Duodenal mucosa (tissue), 2 donors: Measurements from ENCODE around the gene FAM47E.

Source experiments
- H3K27ac ChIP-seq: one replicate; pipeline ENCODE4 v1.7.0; 2013; ENCODE audit warnings: low read depth, low read length
- H3K27me3 ChIP-seq, 2 donors: one replicate each; pipeline ENCODE4 v1.7.0; 2013; ENCODE audit warnings: low read length in 2 of 2, control low read depth in 1 of 2; ENCODE audit not compliant: insufficient read depth in 2 of 2, control insufficient read depth in 1 of 2
- H3K36me3 ChIP-seq, 2 donors: one replicate each; pipeline ENCODE4 v1.7.0; 2013; ENCODE audit warnings: low read length in 2 of 2, control low read depth in 1 of 2; ENCODE audit not compliant: insufficient read depth in 2 of 2, control insufficient read depth in 1 of 2
- H3K4me1 ChIP-seq, 2 donors: one replicate each; pipeline ENCODE4 v1.7.0; 2013; ENCODE audit warnings: low read length in 2 of 2, control low read depth in 1 of 2; ENCODE audit not compliant: insufficient read depth in 2 of 2, control insufficient read depth in 1 of 2
- H3K4me3 ChIP-seq, 2 donors: one replicate each; pipeline ENCODE4 v1.7.0; 2013; ENCODE audit warnings: low read length in 2 of 2, low read depth in 1 of 2
- H3K9ac ChIP-seq, 2 donors: one replicate each; pipeline ENCODE4 v1.7.0; 2013; ENCODE audit warnings: low read length in 2 of 2, low read depth in 1 of 2
- H3K9me3 ChIP-seq, 2 donors: one replicate each; pipeline ENCODE4 v1.7.0; 2013; ENCODE audit warnings: low read length in 2 of 2, control low read depth in 1 of 2; ENCODE audit not compliant: control insufficient read depth in 1 of 2

FAM47E gene, protein sequence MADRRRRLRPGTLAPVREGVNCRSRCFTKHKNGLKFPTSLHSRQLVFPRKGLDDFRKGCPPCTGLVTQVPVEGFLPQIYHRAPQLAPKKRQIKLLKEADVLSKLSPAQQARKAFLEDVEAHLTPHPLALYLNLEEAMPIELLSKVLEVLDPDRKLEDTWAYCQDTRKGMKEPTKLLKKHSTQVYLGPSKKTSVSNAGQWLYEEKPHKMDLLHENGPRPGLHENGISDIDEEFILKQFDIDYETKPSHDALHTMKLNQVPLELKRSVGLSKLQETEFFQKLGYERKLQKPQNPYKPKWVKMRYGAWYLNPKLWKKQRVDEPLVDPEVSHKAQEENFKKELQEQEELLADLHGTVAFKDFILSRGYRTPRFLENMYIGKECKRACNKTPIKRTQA

GRCh38 chr4:76251441-76252270 lies at the start of gene FAM47E:
Gene FAM47E (plus strand): TSS chr4:76251721. CDS start chr4:76251747, 26 bp downstream.
- peaks cover 0 to 4% of the 10 kb centered on the region in 2 donors for H3K27me3 ChIP-seq
- H3K36me3 ChIP-seq, result no peaks in the 10 kb centered on the region
- H3K4me3 ChIP-seq, result peak within 1 kb of the TSS; percentile 70 to 87
- peak within 1 kb of the TSS; percentile 50 to 60 for H3K9ac ChIP-seq
- H3K9me3 ChIP-seq, result no peaks in the 10 kb centered on the region
- H3K27ac ChIP-seq, result peak within 1 kb of the TSS; percentile 15
- peaks cover 6 to 10% of the 10 kb centered on the region in 2 donors for H3K4me1 ChIP-seq

GRCh38 chr4:76203541-76203940 lies 48.0 kb upstream of the FAM47E start:
- Histone ChIP-seq H3K27ac (no peak overlapping the region), H3K4me3 (no peak overlapping the region), H3K36me3 (no peaks in the 10 kb centered on the region), H3K4me1 (peaks cover 49 to 74% of the 10 kb centered on the region in 2 donors), H3K9ac (no peak overlapping the region), H3K27me3 (no peaks in the 10 kb centered on the region), H3K9me3 (no peaks in the 10 kb centered on the region)

DNA sequence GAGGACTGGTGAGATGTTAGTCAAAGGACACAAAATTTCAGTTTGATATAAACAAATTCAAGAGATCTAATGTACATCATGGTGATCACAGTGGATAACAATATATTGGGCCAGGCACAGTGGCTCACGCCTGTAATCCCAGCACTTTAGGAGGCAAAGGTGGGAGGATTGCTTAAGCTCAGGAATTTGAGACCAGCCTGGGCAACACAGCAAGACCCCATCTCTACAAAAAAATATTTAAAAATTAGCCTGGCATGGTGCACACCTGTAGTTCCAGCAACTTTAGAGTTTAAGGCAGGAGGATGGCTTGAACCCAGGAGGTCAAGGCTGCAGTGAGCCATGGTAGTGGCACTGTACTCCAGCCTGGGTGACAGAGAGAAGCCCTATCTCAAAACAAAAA lies 46.6 kb upstream of the FAM47E start:
- H3K27ac ChIP-seq, result no peak overlapping the region
- no peaks in the 10 kb centered on the region for H3K36me3 ChIP-seq
- peaks cover 47 to 72% of the 10 kb centered on the region in 2 donors for H3K4me1 ChIP-seq
- no peaks in the 10 kb centered on the region for H3K27me3 ChIP-seq
- no peak overlapping the region for H3K4me3 ChIP-seq
- H3K9me3 ChIP-seq, result no peaks in the 10 kb centered on the region
- H3K9ac ChIP-seq, result no peak overlapping the region

DNA sequence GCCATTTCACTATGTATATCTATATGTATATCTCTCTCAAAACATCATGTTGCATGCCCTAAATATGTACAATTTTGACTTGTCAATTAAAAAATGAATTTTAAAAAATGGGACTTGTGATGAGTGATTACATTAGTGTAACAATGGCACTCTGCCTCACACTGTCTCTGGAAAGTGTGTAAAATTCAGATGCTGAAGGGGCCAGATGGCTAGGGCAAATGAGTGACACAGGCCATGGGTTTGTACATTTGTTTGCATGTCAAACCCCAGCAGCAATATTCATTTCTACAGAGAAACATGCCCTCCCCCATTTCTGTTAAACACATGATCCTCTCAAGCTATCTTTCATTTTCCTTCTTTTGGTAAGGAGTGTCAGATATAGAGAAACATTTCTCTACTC lies 46.0 kb upstream of the FAM47E start:
- Histone ChIP-seq H3K4me1 (peaks cover 47 to 72% of the 10 kb centered on the region in 2 donors), H3K27ac (no peak overlapping the region), H3K9me3 (no peaks in the 10 kb centered on the region), H3K36me3 (no peaks in the 10 kb centered on the region), H3K4me3 (no peak overlapping the region), H3K27me3 (no peaks in the 10 kb centered on the region), H3K9ac (no peak overlapping the region)

DNA sequence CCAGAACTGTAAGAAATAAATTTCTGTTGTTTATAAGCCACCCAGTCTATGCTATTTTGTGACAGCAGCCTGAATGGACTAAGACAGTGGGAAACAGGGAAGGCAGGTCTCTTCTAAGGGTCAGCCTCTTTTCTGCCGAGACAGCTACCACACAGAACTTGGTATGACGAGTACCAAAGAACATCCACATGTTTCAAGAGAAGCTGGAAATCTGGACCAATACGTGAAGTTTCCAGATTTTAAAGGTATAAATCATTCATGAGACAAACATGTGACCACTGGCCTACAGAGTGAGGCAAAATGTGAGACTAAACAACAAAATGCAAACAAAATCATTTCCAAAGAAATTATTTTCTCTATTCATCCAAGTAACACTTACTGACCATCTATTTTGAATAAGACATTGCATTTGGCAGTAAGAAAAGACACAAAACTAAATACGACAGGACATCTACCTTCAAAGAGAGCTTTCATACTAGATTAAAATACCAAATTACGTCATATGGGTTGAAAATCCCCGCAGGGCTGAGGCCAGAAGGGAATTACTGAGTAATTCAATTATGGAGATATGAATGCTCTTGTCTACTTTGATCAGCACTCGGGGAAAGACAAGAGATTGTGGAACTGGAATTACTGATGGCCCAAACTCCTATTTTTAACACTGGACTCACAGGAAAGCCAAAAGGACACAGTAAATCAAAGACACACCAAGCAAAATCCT lies 45.1 kb upstream of the FAM47E start:
- no peaks in the 10 kb centered on the region for H3K36me3 ChIP-seq
- no peak overlapping the region for H3K9ac ChIP-seq
- peaks cover 45 to 72% of the 10 kb centered on the region in 2 donors for H3K4me1 ChIP-seq
- H3K27ac ChIP-seq, result no peak overlapping the region
- H3K27me3 ChIP-seq, result no peaks in the 10 kb centered on the region
- H3K9me3 ChIP-seq, result no peaks in the 10 kb centered on the region
- no peak overlapping the region for H3K4me3 ChIP-seq

GRCh38 chr4:76207549-76207948 lies 44.0 kb upstream of the FAM47E start:
- Histone ChIP-seq H3K27me3 (no peaks in the 10 kb centered on the region), H3K4me1 (peaks cover 46 to 76% of the 10 kb centered on the region in 2 donors), H3K27ac (no peak overlapping the region), H3K36me3 (no peaks in the 10 kb centered on the region), H3K9ac (no peak overlapping the region), H3K4me3 (peak overlapping the region in 1 of 2 donors; percentile 37), H3K9me3 (no peaks in the 10 kb centered on the region)

GRCh38 chr4:76208005-76208765 lies 43.3 kb upstream of the FAM47E start:
- Histone ChIP-seq H3K9ac (peak overlapping the region in 1 of 2 donors; percentile 66), H3K36me3 (no peaks in the 10 kb centered on the region), H3K27ac (peak overlapping the region; percentile 74), H3K4me3 (peak overlapping the region; percentile 37 to 38), H3K9me3 (no peaks in the 10 kb centered on the region), H3K27me3 (no peaks in the 10 kb centered on the region), H3K4me1 (peaks cover 50 to 74% of the 10 kb centered on the region in 2 donors)

DNA sequence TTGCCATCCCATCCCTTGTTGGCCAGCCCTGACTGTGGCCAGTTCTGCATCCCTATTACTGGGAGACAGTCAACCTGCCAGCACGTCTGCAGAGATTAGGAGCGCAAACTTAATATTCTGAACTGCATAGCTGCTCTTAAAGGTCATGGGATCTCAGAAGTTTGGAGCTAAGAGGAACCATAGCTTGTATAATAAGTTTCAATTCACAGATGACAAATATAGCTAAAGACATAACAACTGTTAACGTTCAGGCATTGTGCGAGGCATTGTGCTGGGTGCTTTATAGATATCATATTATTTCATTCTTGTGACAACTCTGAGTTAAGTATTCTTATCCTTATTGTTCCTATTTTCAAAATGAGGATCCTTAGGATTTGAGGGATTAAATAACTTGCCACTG lies 41.6 kb upstream of the FAM47E start:
- Histone ChIP-seq H3K27ac (no peak overlapping the region), H3K4me3 (peak overlapping the region in 1 of 2 donors; percentile 18), H3K36me3 (no peaks in the 10 kb centered on the region), H3K9me3 (no peaks in the 10 kb centered on the region), H3K4me1 (peaks cover 56 to 69% of the 10 kb centered on the region in 2 donors), H3K9ac (no peak overlapping the region), H3K27me3 (no peaks in the 10 kb centered on the region)

- no peaks in the 10 kb centered on the region for H3K9me3 ChIP-seq
- no peak overlapping the region for H3K9ac ChIP-seq
- peaks cover 62 to 75% of the 10 kb centered on the region in 2 donors for H3K4me1 ChIP-seq
- peak overlapping the region; percentile 18 to 88 for H3K4me3 ChIP-seq
- H3K27me3 ChIP-seq, result no peaks in the 10 kb centered on the region
- no peak overlapping the region for H3K27ac ChIP-seq
- H3K36me3 ChIP-seq, result no peaks in the 10 kb centered on the region
These were observed 41.1 kb upstream of the FAM47E start for GRCh38 chr4:76210452-76210851.
